Measurements from ENCODE around the gene C11orf24.

GRCh38 chr11:68311160-68312116, 39.7 kb upstream of the C11orf24 start:
- no peak for TF ChIP-seq POLR2A (IDR thresholded peaks at IDR 0.05; ENCODE audit: low read depth, low read length)
- no peak for TF ChIP-seq CTCF (conservative IDR thresholded peaks at IDR 0.05; ENCODE audit: low read depth, low read length)
- TF ChIP-seq RCOR1 (IDR thresholded peaks at IDR 0.05; ENCODE audit: insufficient replicate concordance, low read length): no peak
- TF ChIP-seq MAZ (IDR thresholded peaks at IDR 0.05; ENCODE audit: borderline replicate concordance, low read depth, low read length): no peak
- TF ChIP-seq FOS (IDR thresholded peaks at IDR 0.05; ENCODE audit: low read depth, low read length): no peak
- TF ChIP-seq ELK1 (IDR thresholded peaks at IDR 0.05; ENCODE audit: borderline replicate concordance, low read depth, low read length): no peak
- no peak for TF ChIP-seq CHD1 (IDR thresholded peaks at IDR 0.05; ENCODE audit: low read depth, low read length)
- no peak for TF ChIP-seq BHLHE40 (IDR thresholded peaks at IDR 0.05; ENCODE audit: low read depth, low read length)
- no peak for TF ChIP-seq USF2 (IDR thresholded peaks at IDR 0.05; ENCODE audit: low read depth, low read length)
- TF ChIP-seq RFX5 (IDR thresholded peaks at IDR 0.05; ENCODE audit: low read depth, low read length): no peak
